Aortic smooth muscle cell (primary cell): ENCODE measurements around the gene SCLY. TPM values are rescaled to one million over a fixed set of nuclear protein-coding genes. Genes with fewer than 3 reads are reported as not detected.

Source experiments
- total RNA-seq: library from RNA; depleted of rRNA; stranded (reverse); fragments of >200 nt; gene quantifications from 2 replicates; pipeline ENCODE4 v1.2.3, GENCODE V29; 2014

SCLY gene, protein sequence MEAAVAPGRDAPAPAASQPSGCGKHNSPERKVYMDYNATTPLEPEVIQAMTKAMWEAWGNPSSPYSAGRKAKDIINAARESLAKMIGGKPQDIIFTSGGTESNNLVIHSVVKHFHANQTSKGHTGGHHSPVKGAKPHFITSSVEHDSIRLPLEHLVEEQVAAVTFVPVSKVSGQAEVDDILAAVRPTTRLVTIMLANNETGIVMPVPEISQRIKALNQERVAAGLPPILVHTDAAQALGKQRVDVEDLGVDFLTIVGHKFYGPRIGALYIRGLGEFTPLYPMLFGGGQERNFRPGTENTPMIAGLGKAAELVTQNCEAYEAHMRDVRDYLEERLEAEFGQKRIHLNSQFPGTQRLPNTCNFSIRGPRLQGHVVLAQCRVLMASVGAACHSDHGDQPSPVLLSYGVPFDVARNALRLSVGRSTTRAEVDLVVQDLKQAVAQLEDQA
- 10.6 and 11.0 TPM in 2 replicates for total RNA-seq

DNA sequence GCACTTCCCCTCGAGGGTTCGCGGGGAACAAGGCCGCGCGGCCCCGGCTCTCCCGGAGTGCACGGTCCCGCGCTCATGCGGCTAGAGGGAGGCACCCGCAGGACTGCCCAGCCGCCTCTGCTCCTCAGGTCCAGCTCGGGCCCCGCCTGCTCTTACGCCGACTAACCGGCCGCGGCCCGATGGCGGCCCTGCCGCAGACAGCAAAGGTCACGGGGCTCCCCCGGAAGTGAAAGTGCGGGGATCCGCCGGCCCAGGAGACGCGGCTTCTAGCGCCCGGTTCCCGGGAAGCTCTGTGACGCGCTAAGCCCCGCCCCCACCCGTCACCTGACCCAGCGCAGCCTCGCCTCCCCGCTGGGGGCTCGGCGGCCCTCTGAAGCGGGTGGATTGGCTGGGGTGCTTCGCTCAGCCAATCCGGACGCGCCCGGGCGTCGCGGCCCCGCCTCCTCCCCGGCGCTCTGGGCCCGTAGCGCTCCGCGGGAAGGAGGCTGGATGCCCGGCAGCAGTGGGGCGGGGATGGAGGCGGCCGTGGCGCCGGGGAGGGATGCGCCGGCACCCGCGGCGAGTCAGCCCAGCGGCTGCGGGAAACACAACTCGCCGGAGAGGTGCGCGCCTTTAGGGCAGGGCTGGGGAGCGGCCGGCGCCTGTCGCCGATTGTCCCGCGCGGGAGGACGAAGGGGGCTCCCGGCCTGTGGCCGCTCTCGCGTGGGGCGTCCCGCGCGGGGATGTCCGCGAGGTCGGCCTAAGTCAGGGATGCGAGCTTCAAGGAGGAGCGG, at the start of gene SCLY:
TSS of gene SCLY (plus strand) at position 460 of the 773 bp plus-strand sequence. CDS start at position 514, 54 bp downstream.

DNA sequence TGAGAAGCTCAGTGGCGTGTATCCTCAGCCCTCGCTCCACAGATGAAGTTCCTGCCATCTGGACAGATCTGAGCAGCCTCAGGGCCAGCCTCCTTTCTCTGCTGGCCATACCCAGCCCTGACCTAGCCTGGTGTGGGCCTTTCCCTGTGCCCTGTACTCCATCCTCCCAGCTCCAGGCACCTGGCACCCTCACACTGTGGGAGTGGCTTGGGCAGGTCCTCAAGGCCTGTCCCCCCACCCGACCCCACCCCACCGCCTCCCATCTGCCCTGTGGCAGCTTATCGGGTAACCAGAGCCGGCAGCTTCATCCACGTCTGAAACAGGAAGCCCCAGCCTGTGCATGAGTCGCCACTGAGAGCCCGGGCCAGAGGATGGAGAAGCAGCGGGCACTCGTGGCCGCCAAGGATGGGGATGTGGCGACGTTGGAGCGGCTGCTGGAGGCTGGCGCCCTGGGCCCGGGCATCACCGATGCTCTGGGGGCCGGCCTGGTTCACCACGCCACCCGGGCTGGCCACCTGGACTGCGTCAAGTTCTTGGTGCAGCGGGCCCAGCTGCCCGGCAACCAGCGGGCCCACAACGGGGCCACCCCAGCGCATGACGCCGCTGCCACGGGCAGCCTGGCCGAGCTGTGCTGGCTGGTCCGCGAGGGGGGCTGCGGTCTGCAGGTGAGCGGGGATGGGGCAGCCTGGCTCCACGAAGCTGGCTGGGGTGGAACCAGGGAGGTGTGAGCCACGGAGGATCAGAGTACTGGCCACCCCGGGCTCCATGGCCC, 39.4 kb downstream of the SCLY start, which contains the start of gene ESPNL:
TSS of gene ESPNL (plus strand) at position 292 of the 772 bp plus-strand sequence. CDS start at position 372, 80 bp downstream.

GRCh38 chr2:238138331-238139195, 77.8 kb downstream of the SCLY start, which contains the start of gene KLHL30:
TSS of gene KLHL30 (plus strand) at chr2:238138668. CDS start at chr2:238140755, 2,087 bp downstream.

Other genes starting within 250 kb of the SCLY start
- 3.2 and 14.9 TPM in 2 replicates for gene RAMP1, start 201.4 kb upstream of the SCLY start, total RNA-seq
- gene UBE2F, start 94.0 kb upstream of the SCLY start, total RNA-seq, result 34.6 and 44.5 TPM in 2 replicates
- 0.06 and 0.40 TPM in 2 replicates for gene ESPNL, start 39.3 kb downstream of the SCLY start, total RNA-seq
- 1.6 and 6.3 TPM in 2 replicates for gene KLHL30, start 77.7 kb downstream of the SCLY start, total RNA-seq
- 0.92 and 0.99 TPM in 2 replicates for gene ERFE, start 98.0 kb downstream of the SCLY start, total RNA-seq
- gene ILKAP, start 142.7 kb downstream of the SCLY start, total RNA-seq, result 20.3 and 24.1 TPM in 2 replicates
- gene HES6, start 179.0 kb downstream of the SCLY start, total RNA-seq, result 1.7 and 1.8 TPM in 2 replicates
- 4.1 and 5.0 TPM in 2 replicates for gene PER2, start 227.6 kb downstream of the SCLY start, total RNA-seq